Astrocyte (in vitro differentiated cells and primary cell): ENCODE data around the gene EEF1AKMT1. TPM values are rescaled to one million over a fixed set of nuclear protein-coding genes. Genes with fewer than 3 reads are reported as not detected.

ENCODE experiments used
- DNase-seq: peaks from one replicate; pipeline ENCODE4 v3.0.0-alpha.2; 2010; ENCODE audit warnings: low read depth
- FAIRE-seq: peaks from 2 replicates; lab custom pipeline; 2011; peaks lifted over from hg19 to GRCh38; lab: Jason Lieb, UNC
- H2AFZ ChIP-seq: 2 replicates; pipeline ENCODE4 v1.6.0; 2012; ENCODE audit warnings: low read depth, low read length, inconsistent platforms
- H3K27ac ChIP-seq: 2 replicates; pipeline ENCODE4 v1.5.1; 2011; ENCODE audit warnings: low read depth, low read length, inconsistent platforms
- H3K27me3 ChIP-seq: 2 replicates; pipeline ENCODE4 v1.6.0; 2011; ENCODE audit warnings: low read length, inconsistent platforms; ENCODE audit not compliant: insufficient read depth
- H3K36me3 ChIP-seq: 2 replicates; pipeline ENCODE4 v1.5.1; 2011; ENCODE audit warnings: low read length, inconsistent platforms; ENCODE audit not compliant: insufficient read depth
- H3K4me1 ChIP-seq: 2 replicates; pipeline ENCODE4 v1.5.1; 2011; ENCODE audit warnings: low read length, inconsistent platforms; ENCODE audit not compliant: insufficient read depth
- H3K4me2 ChIP-seq: 2 replicates; pipeline ENCODE4 v1.6.0; 2012; ENCODE audit warnings: low read length, inconsistent platforms
- H3K4me3 ChIP-seq: 2 replicates; pipeline ENCODE4 v1.5.1; 2011; ENCODE audit warnings: low read depth, mild to moderate bottlenecking, low read length, inconsistent platforms; ENCODE audit not compliant: insufficient read depth
- H3K79me2 ChIP-seq: 2 replicates; pipeline ENCODE4 v1.6.0; 2012; ENCODE audit warnings: mild to moderate bottlenecking, low read length, inconsistent platforms; ENCODE audit not compliant: insufficient read depth
- H3K9ac ChIP-seq: 2 replicates; pipeline ENCODE4 v1.6.0; 2012; ENCODE audit warnings: mild to moderate bottlenecking, low read length, inconsistent platforms
- H3K9me3 ChIP-seq: 2 replicates; pipeline ENCODE4 v1.5.1; 2012; ENCODE audit warnings: low read depth, mild to moderate bottlenecking, low read length, inconsistent platforms; ENCODE audit not compliant: insufficient read depth
- H4K20me1 ChIP-seq: 2 replicates; pipeline ENCODE4 v1.6.0; 2012; ENCODE audit warnings: low read length, inconsistent platforms; ENCODE audit not compliant: insufficient read depth
- H3K27ac Mint-ChIP-seq: one replicate; pipeline ENCODE4 v1.8.0; 2021; ENCODE audit warnings: mild to moderate bottlenecking, mixed read lengths; ENCODE audit not compliant: unreplicated experiment
- H3K27me3 Mint-ChIP-seq: one replicate; pipeline ENCODE4 v1.8.0; 2021; ENCODE audit warnings: low read depth, mixed read lengths; ENCODE audit not compliant: unreplicated experiment
- H3K36me3 Mint-ChIP-seq: one replicate; pipeline ENCODE4 v1.8.0; 2021; ENCODE audit warnings: low read depth, mixed read lengths; ENCODE audit not compliant: unreplicated experiment
- H3K4me1 Mint-ChIP-seq: one replicate; pipeline ENCODE4 v1.8.0; 2021; ENCODE audit warnings: low read depth, mixed read lengths; ENCODE audit not compliant: unreplicated experiment
- H3K4me3 Mint-ChIP-seq: one replicate; pipeline ENCODE4 v1.8.0; 2021; ENCODE audit warnings: mild to moderate bottlenecking, moderate library complexity, mixed read lengths; ENCODE audit not compliant: unreplicated experiment
- H3K9me3 Mint-ChIP-seq: one replicate; pipeline ENCODE4 v1.8.0; 2021; ENCODE audit warnings: mild to moderate bottlenecking, mixed read lengths; ENCODE audit not compliant: unreplicated experiment
- EZH2 ChIP-seq: IDR thresholded peaks from 2 replicates; pipeline ENCODE4 v1.6.1; 2012; ENCODE audit warnings: mild to moderate bottlenecking, low read length, inconsistent platforms; ENCODE audit not compliant: insufficient read depth
- total RNA-seq: library from RNA; stranded (reverse); gene quantifications from 2 replicates; pipeline ENCODE4 v1.2.1, GENCODE V29; 2021
- TF ChIP-seq, protein P1 (sequence below): IDR thresholded peaks from 2 replicates; pipeline ENCODE4 v1.5.1; 2011; ENCODE audit warnings: low read depth, mild to moderate bottlenecking, inconsistent platforms, low read length, moderate library complexity; ENCODE audit not compliant: insufficient read depth

EEF1AKMT1 gene
- total RNA-seq, 1 donor from 2014 or later, result 6.7 TPM

DNA sequence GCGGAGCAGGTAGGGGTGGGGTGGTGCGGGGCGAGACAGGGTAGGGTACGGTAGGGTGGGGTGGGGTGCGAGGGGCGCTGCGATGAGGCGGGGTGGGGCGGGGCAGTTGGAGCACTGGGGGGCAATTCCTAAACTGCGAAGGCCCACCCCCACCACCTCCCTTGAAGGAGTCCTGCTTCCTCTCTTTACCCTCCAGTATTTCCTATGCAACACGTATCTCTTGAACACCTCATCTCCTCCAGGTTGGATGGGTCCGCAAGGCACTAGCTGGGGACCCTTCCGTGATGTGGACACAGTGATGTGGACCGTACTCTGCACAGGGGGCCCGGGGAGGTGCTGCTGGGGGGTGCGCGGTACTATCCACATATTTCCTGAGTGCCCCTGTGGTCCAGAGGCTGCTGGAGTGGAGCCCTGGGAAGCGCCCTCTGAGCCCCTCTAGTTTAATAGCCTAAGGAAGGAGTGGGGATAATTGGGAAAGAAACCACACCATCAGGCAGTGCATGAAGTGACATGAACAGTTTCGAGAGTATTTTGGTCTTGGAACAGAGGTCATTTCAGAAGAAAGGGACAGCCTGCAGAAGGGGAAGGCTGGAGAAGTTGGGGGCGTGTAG is 69.2 kb downstream of the EEF1AKMT1 start:
- no peak overlapping the region for H3K4me3 ChIP-seq
- H2AFZ ChIP-seq, result peak overlapping the region; percentile 34

DNA sequence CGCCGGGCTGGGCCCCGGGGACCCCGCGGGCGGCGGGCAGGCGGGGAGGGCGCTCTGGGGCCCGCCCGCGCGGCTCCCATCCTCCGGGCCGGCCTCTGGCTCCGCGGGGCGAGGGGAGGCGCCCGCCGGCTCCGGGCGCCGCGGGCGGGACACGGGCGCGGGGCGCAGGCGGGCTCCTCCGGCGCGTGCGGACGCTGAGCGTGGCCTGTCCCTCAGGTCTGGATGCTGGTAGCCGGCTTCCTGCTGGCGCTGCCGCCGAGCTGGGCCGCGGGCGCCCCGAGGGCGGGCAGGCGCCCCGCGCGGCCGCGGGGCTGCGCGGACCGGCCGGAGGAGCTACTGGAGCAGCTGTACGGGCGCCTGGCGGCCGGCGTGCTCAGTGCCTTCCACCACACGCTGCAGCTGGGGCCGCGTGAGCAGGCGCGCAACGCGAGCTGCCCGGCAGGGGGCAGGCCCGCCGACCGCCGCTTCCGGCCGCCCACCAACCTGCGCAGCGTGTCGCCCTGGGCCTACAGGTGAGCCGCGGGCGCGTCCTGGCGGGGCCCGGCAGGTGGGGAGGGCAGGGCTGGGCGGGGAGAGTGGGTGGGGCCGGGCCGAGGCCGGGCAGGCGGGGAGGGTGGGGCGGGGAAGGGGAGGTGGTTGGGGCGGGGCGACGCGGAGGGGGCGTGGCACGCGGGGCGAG is 69.8 kb downstream of the EEF1AKMT1 start:
- no peak overlapping the region for H3K4me3 Mint-ChIP-seq
- peak overlapping the region; percentile 99 for H3K4me2 ChIP-seq

More for the DNA sequence above, 69.2 kb downstream of the EEF1AKMT1 start:
- peak overlapping the region; percentile 84 for H3K4me3 Mint-ChIP-seq
- H3K36me3 Mint-ChIP-seq, result no peaks in the 10 kb centered on the region
- peak overlapping the region; percentile 67 for H3K4me2 ChIP-seq
- no peaks in the 10 kb centered on the region for H3K9me3 ChIP-seq
- H3K27me3 ChIP-seq, result peaks cover 16% of the 10 kb centered on the region
- no peak overlapping the region for H3K27ac Mint-ChIP-seq
- H3K9me3 Mint-ChIP-seq, result no peaks in the 10 kb centered on the region
- FAIRE-seq (no peak), DNase-seq (no peak)
- no peaks in the 10 kb centered on the region for H3K79me2 ChIP-seq
- peaks cover 7% of the 10 kb centered on the region for H3K4me1 Mint-ChIP-seq
- H4K20me1 ChIP-seq, result no peaks in the 10 kb centered on the region
- peaks cover 17% of the 10 kb centered on the region for H3K4me1 ChIP-seq
- no peak for TF ChIP-seq EZH2
- TF ChIP-seq, protein P1, sequence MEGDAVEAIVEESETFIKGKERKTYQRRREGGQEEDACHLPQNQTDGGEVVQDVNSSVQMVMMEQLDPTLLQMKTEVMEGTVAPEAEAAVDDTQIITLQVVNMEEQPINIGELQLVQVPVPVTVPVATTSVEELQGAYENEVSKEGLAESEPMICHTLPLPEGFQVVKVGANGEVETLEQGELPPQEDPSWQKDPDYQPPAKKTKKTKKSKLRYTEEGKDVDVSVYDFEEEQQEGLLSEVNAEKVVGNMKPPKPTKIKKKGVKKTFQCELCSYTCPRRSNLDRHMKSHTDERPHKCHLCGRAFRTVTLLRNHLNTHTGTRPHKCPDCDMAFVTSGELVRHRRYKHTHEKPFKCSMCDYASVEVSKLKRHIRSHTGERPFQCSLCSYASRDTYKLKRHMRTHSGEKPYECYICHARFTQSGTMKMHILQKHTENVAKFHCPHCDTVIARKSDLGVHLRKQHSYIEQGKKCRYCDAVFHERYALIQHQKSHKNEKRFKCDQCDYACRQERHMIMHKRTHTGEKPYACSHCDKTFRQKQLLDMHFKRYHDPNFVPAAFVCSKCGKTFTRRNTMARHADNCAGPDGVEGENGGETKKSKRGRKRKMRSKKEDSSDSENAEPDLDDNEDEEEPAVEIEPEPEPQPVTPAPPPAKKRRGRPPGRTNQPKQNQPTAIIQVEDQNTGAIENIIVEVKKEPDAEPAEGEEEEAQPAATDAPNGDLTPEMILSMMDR, result no peak
- H3K9ac ChIP-seq, result no peak overlapping the region
- H3K27ac ChIP-seq, result no peak overlapping the region
- H3K27me3 Mint-ChIP-seq, result peaks cover 28% of the 10 kb centered on the region
- no peaks in the 10 kb centered on the region for H3K36me3 ChIP-seq

More for the DNA sequence above, 69.8 kb downstream of the EEF1AKMT1 start:
- Histone ChIP-seq H3K27ac (no peak overlapping the region), H2AFZ (peak overlapping the region; percentile 47), H4K20me1 (no peaks in the 10 kb centered on the region), H3K9ac (no peak overlapping the region), H3K36me3 (no peaks in the 10 kb centered on the region), H3K4me1 (peaks cover 11% of the 10 kb centered on the region), H3K4me3 (peak overlapping the region; percentile 46), H3K27me3 (peaks cover 16% of the 10 kb centered on the region), H3K9me3 (no peaks in the 10 kb centered on the region), H3K79me2 (no peaks in the 10 kb centered on the region)
- Mint-ChIP-seq H3K27ac (no peak overlapping the region), H3K4me1 (peaks cover under 1% of the 10 kb centered on the region), H3K27me3 (peaks cover 29% of the 10 kb centered on the region), H3K9me3 (no peaks in the 10 kb centered on the region), H3K36me3 (no peaks in the 10 kb centered on the region)
- FAIRE-seq (no peak), DNase-seq (peak; percentile 62)
- no peak for TF ChIP-seq EZH2
- TF ChIP-seq, protein P1, result peak; percentile 19
